Activated CD8-positive, alpha-beta T cell treated with anti-CD3 and anti-CD28 coated beads for 36 hours (primary cell): Measurements from ENCODE around the gene SPACDR. TPM values are rescaled to one million over a fixed set of nuclear protein-coding genes. Genes with fewer than 3 reads are reported as not detected.
A peak's percentile ranks its signal among the peaks of the same experiment; 100 is the strongest.

Source experiments
- ATAC-seq: fragments of 200-7000 bp; cut with Tn5 transposase; one replicate; pipeline ENCODE4 v1.10.0; 2021; ENCODE audit warnings: mild to moderate bottlenecking, moderate library complexity
- CTCF ChIA-PET: fragments of 350-600 bp; sonication (Branson Sonifier 250); formaldehyde crosslinking; loops from one replicate; lab custom pipeline; 2021; ENCODE audit warnings: antibody characterized with exemption; lab: Charles Lee
- POLR2A ChIA-PET: fragments of 350-600 bp; sonication (Branson Sonifier 250); formaldehyde crosslinking; loops from one replicate; lab custom pipeline; 2021; ENCODE audit warnings: antibody characterized with exemption; lab: Charles Lee
- DNase-seq: peaks from one replicate; pipeline ENCODE4 v3.0.0-alpha.2; 2020
- H3K27ac Mint-ChIP-seq: one replicate; pipeline ENCODE4 v1.8.0; 2021; ENCODE audit warnings: mild to moderate bottlenecking, mixed read lengths
- H3K27me3 Mint-ChIP-seq: one replicate; pipeline ENCODE4 v1.8.0; 2021; ENCODE audit warnings: mixed read lengths
- H3K36me3 Mint-ChIP-seq: one replicate; pipeline ENCODE4 v1.8.0; 2021; ENCODE audit warnings: low read depth, mixed read lengths
- H3K4me1 Mint-ChIP-seq: one replicate; pipeline ENCODE4 v1.8.0; 2021; ENCODE audit warnings: low read depth, mixed read lengths
- H3K4me3 Mint-ChIP-seq: one replicate; pipeline ENCODE4 v1.8.0; 2021; ENCODE audit warnings: mild to moderate bottlenecking, moderate library complexity, mixed read lengths
- H3K9me3 Mint-ChIP-seq: one replicate; pipeline ENCODE4 v1.8.0; 2021; ENCODE audit warnings: mixed read lengths
- intact Hi-C: fragments of 100-400 bp; cut with micrococcal nuclease; formaldehyde crosslinking; loops from one replicate; pipeline ENCODE4 v1.10.0; 2022
- total RNA-seq, 2 experiments: library from RNA; stranded (reverse); gene quantifications; one replicate each; pipeline ENCODE4 v1.2.3, GENCODE V29; 2021
- TF ChIP-seq, protein P1 (sequence below): fragments of 200-600 bp; IDR thresholded peaks from one replicate; pipeline ENCODE4 v1.8.0; 2022; ENCODE audit warnings: antibody characterized with exemption, mild to moderate bottlenecking

Gene SPACDR
- total RNA-seq, 2 experiments from 2014 or later, result 3.7 to 4.6 TPM

GRCh38 chr7:100407285-100408180 lies 56.5 kb downstream of the SPACDR start:
- ChIA-PET CTCF (interaction anchor here (0.6 to 3.0 kb wide), 40 partner anchors 8 to 412 kb away, joined by 3 to 38 read pairs (median 5); partner anchors contain the start of genes LAMTOR4 and ZCWPW1), POLR2A (interaction anchor here (0.7 kb wide), 1 partner anchor 131 kb away, joined by 3 read pairs; no protein-coding TSS in a partner anchor)
- H3K4me3 Mint-ChIP-seq, result no peak overlapping the region
- TF ChIP-seq, protein P1, sequence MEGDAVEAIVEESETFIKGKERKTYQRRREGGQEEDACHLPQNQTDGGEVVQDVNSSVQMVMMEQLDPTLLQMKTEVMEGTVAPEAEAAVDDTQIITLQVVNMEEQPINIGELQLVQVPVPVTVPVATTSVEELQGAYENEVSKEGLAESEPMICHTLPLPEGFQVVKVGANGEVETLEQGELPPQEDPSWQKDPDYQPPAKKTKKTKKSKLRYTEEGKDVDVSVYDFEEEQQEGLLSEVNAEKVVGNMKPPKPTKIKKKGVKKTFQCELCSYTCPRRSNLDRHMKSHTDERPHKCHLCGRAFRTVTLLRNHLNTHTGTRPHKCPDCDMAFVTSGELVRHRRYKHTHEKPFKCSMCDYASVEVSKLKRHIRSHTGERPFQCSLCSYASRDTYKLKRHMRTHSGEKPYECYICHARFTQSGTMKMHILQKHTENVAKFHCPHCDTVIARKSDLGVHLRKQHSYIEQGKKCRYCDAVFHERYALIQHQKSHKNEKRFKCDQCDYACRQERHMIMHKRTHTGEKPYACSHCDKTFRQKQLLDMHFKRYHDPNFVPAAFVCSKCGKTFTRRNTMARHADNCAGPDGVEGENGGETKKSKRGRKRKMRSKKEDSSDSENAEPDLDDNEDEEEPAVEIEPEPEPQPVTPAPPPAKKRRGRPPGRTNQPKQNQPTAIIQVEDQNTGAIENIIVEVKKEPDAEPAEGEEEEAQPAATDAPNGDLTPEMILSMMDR, result peak; percentile 65
- ATAC-seq, result peak; percentile 98
- peak; percentile 59 for DNase-seq
- no peaks in the 10 kb centered on the region for H3K9me3 Mint-ChIP-seq
- H3K4me1 Mint-ChIP-seq, result peaks cover 6% of the 10 kb centered on the region
- no peaks in the 10 kb centered on the region for H3K36me3 Mint-ChIP-seq
- intact Hi-C loops, result loop anchor here (10.0 kb wide), 1 partner anchor 273 kb away; no protein-coding TSS in a partner anchor
- no peak overlapping the region for H3K27ac Mint-ChIP-seq
- no peaks in the 10 kb centered on the region for H3K27me3 Mint-ChIP-seq

DNA sequence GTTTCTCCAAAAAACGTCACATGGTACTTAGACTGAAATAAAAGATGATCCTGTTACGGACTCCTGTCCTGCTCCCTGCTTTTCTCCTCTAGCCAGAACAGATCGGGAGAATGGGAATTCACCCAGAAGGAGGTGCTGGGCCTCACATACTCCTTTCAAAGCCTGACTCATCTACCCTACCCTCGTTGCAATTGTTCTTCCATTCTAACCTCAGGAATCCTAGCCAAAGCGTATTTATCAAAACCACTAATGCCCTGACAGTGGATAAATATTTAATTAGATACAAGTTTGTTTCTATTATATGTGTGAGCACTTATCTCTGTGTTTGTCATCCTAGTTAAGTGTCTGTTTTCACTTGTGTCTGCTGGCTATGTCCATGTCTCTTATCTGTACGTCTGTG lies 57.3 kb downstream of the SPACDR start:
- CTCF ChIA-PET, result interaction anchor here (0.6 to 3.0 kb wide), 31 partner anchors 9 to 411 kb away, joined by 3 to 38 read pairs (median 6); partner anchors contain the start of genes LAMTOR4 and ZCWPW1
- Mint-ChIP-seq H3K4me1 (peaks cover 6% of the 10 kb centered on the region), H3K9me3 (no peaks in the 10 kb centered on the region), H3K27ac (no peak overlapping the region), H3K27me3 (no peaks in the 10 kb centered on the region), H3K36me3 (no peaks in the 10 kb centered on the region), H3K4me3 (no peak overlapping the region)
- DNase-seq, result no peak
- TF ChIP-seq, protein P1, result no peak
- no peak for ATAC-seq
- intact Hi-C loops, result loop anchor here (10.0 kb wide), 1 partner anchor 272 kb away; no protein-coding TSS in a partner anchor
- POLR2A ChIA-PET, result interaction anchor here (0.7 kb wide), 1 partner anchor 130 kb away, joined by 3 read pairs; no protein-coding TSS in a partner anchor

Other genes with a start within 250 kb of the SPACDR start
- 10 to 100 TPM; 29.8 to 30.2 TPM for gene PVRIG, start 244.3 kb downstream of the SPACDR start, total RNA-seq
- gene SPDYE3, start 156.6 kb downstream of the SPACDR start, total RNA-seq, result not detected
- 10 to 100 TPM; 43.7 to 46.8 TPM for gene PILRB, start 106.1 kb downstream of the SPACDR start, total RNA-seq
- gene PILRA, start 90.8 kb downstream of the SPACDR start, total RNA-seq, result 1 to 10 TPM; 5.8 to 6.6 TPM
- 1 to 10 TPM; 2.5 to 3.6 TPM for gene ZCWPW1, start 35.6 kb downstream of the SPACDR start, total RNA-seq
- gene MEPCE, start 34.4 kb downstream of the SPACDR start, total RNA-seq, result 10 to 100 TPM; 38.3 to 38.8 TPM
- 10 to 100 TPM; 63.4 to 67.8 TPM for gene PPP1R35, start 27.8 kb downstream of the SPACDR start, total RNA-seq
- gene TSC22D4, start 15.0 kb upstream of the SPACDR start, total RNA-seq, result 10 to 100 TPM; 92.6 to 94.2 TPM
- under 1 TPM; 0.32 to 0.38 TPM for gene NYAP1, start 19.7 kb upstream of the SPACDR start, total RNA-seq
- gene AGFG2, start 74.9 kb upstream of the SPACDR start, total RNA-seq, result 10 to 100 TPM; 45.6 to 45.8 TPM
- 10 to 100 TPM in 1 of 2 experiments, 1 to 10 TPM in 1; 9.9 to 12.8 TPM for gene SAP25, start 109.6 kb upstream of the SPACDR start, total RNA-seq
- gene LRCH4, start 121.9 kb upstream of the SPACDR start, total RNA-seq, result 10 to 100 TPM; 77.7 to 78.7 TPM
- gene FBXO24, start 122.1 kb upstream of the SPACDR start, total RNA-seq, result 1 to 10 TPM; 1.4 to 1.5 TPM
- 1 to 10 TPM; 3.9 to 4.6 TPM for gene PCOLCE, start 138.1 kb upstream of the SPACDR start, total RNA-seq
- gene MOSPD3, start 148.3 kb upstream of the SPACDR start, total RNA-seq, result 10 to 100 TPM in 1 of 2 experiments, 1 to 10 TPM in 1; 9.6 to 10.5 TPM
- gene TFR2, start 177.3 kb upstream of the SPACDR start, total RNA-seq, result 10 to 100 TPM; 11.3 to 11.9 TPM
- gene ACTL6B, start 192.2 kb upstream of the SPACDR start, total RNA-seq, result not detected
- gene GNB2, start 209.5 kb upstream of the SPACDR start, total RNA-seq, result 100 to 1,000 TPM; 192 TPM
- 10 to 100 TPM; 36.9 to 41.5 TPM for gene GIGYF1, start 230.0 kb upstream of the SPACDR start, total RNA-seq
- gene POP7, start 241.9 kb upstream of the SPACDR start, total RNA-seq, result 10 to 100 TPM; 47.4 to 48.1 TPM